Measurements from ENCODE around the gene TMEM37. TPM values are rescaled to one million over a fixed set of nuclear protein-coding genes. Genes with fewer than 3 reads are reported as not detected.

The TMEM37 gene
- total RNA-seq, 2 donors from 2014 or later = 1.7 to 6.8 TPM

- no peaks in the 10 kb centered on the region for H3K27me3 ChIP-seq (replicated peaks; ENCODE audit: insufficient read depth)
- no peak overlapping the region for H3K27ac ChIP-seq
- H3K36me3 ChIP-seq = no peaks in the 10 kb centered on the region
- no peak for DNase-seq (ENCODE audit: low spot score)
- H3K4me1 ChIP-seq (replicated peaks) = no peaks in the 10 kb centered on the region
- H3K9me3 ChIP-seq = no peaks in the 10 kb centered on the region
- 81% methylated on average over 2 of the region's 2 CpGs for WGBS
- intact Hi-C loops (cut with DNase I) = no loop called here
- TF ChIP-seq CTCF (IDR thresholded peaks at IDR 0.05) (no peak), POLR2A (IDR thresholded peaks at IDR 0.05) (no peak), POLR2AphosphoS5 (IDR thresholded peaks at IDR 0.05) (no peak)
- H3K4me3 ChIP-seq = no peak overlapping the region
Measured at GRCh38 chr2:119423811-119424210, 7.8 kb upstream of the TMEM37 start.

- H3K4me1 ChIP-seq (replicated peaks) = no peaks in the 10 kb centered on the region
- no peak for DNase-seq (ENCODE audit: low spot score)
Measured at GRCh38 chr2:119424284-119425118, 7.2 kb upstream of the TMEM37 start.

GRCh38 chr2:119425119-119425405 is 6.6 kb upstream of the TMEM37 start:
- Histone ChIP-seq H3K9me3 (no peaks in the 10 kb centered on the region), H3K4me1 (replicated peaks) (no peaks in the 10 kb centered on the region), H3K27me3 (replicated peaks; ENCODE audit: insufficient read depth) (no peaks in the 10 kb centered on the region), H3K27ac (no peak overlapping the region), H3K4me3 (no peak overlapping the region), H3K36me3 (no peaks in the 10 kb centered on the region)
- no peak for TF ChIP-seq POLR2AphosphoS5 (IDR thresholded peaks at IDR 0.05)
- TF ChIP-seq CTCF (IDR thresholded peaks at IDR 0.05) = no peak
- TF ChIP-seq POLR2A (IDR thresholded peaks at IDR 0.05) = no peak
- no peak for DNase-seq (ENCODE audit: low spot score)
- 81% methylated on average over 1 of the region's 1 CpG for WGBS
- intact Hi-C loops (cut with DNase I) = no loop called here

More at GRCh38 chr2:119424284-119425118, 7.2 kb upstream of the TMEM37 start:
- H3K27ac ChIP-seq = no peak overlapping the region
- no peaks in the 10 kb centered on the region for H3K9me3 ChIP-seq
- WGBS = 94% methylated on average over 10 of the region's 10 CpGs
- intact Hi-C loops (cut with DNase I) = no loop called here
- TF ChIP-seq CTCF (IDR thresholded peaks at IDR 0.05) (no peak), POLR2A (IDR thresholded peaks at IDR 0.05) (no peak), POLR2AphosphoS5 (IDR thresholded peaks at IDR 0.05) (no peak)
- H3K4me3 ChIP-seq = no peak overlapping the region
- H3K27me3 ChIP-seq (replicated peaks; ENCODE audit: insufficient read depth) = no peaks in the 10 kb centered on the region
- H3K36me3 ChIP-seq = no peaks in the 10 kb centered on the region

GRCh38 chr2:119425620-119426395 is 5.8 kb upstream of the TMEM37 start:
- TF ChIP-seq POLR2AphosphoS5 (IDR thresholded peaks at IDR 0.05) (no peak), POLR2A (IDR thresholded peaks at IDR 0.05) (no peak), CTCF (IDR thresholded peaks at IDR 0.05) (no peak)
- H3K36me3 ChIP-seq = no peaks in the 10 kb centered on the region
- no peaks in the 10 kb centered on the region for H3K9me3 ChIP-seq
- no peak for DNase-seq (ENCODE audit: low spot score)
- H3K4me1 ChIP-seq (replicated peaks) = no peaks in the 10 kb centered on the region
- intact Hi-C loops (cut with DNase I) = no loop called here
- 77% methylated on average over 7 of the region's 7 CpGs for WGBS
- H3K27ac ChIP-seq = no peak overlapping the region
- no peaks in the 10 kb centered on the region for H3K27me3 ChIP-seq (replicated peaks; ENCODE audit: insufficient read depth)
- H3K4me3 ChIP-seq = no peak overlapping the region

GRCh38 chr2:119426396-119426675 is 5.3 kb upstream of the TMEM37 start:
- no peak for TF ChIP-seq CTCF (IDR thresholded peaks at IDR 0.05)
- no peak for TF ChIP-seq POLR2AphosphoS5 (IDR thresholded peaks at IDR 0.05)
- TF ChIP-seq POLR2A (IDR thresholded peaks at IDR 0.05) = no peak
- Histone ChIP-seq H3K4me1 (replicated peaks) (no peaks in the 10 kb centered on the region), H3K36me3 (no peaks in the 10 kb centered on the region), H3K4me3 (no peak overlapping the region), H3K27me3 (replicated peaks; ENCODE audit: insufficient read depth) (no peaks in the 10 kb centered on the region), H3K27ac (peak overlapping the region in 1 of 2 donors; percentile 18), H3K9me3 (no peaks in the 10 kb centered on the region)
- WGBS = 50% methylated on average over 5 of the region's 5 CpGs
- no peak for DNase-seq (ENCODE audit: low spot score)
- intact Hi-C loops (cut with DNase I) = no loop called here
